ENCODE measurements around the gene LRRN3. TPM values are rescaled to one million over a fixed set of nuclear protein-coding genes. Genes with fewer than 3 reads are reported as not detected.
A peak's percentile ranks its signal among the peaks of the same experiment; 100 is the strongest.

LRRN3 gene
- total RNA-seq, 3 donors from 2014 or later: 35.7 to 54.0 (median 39.2) TPM

GRCh38 chr7:111088328-111088727 is 2.6 kb upstream of the LRRN3 start:
- no peak overlapping the region for H3K4me3 Mint-ChIP-seq
- no peaks in the 10 kb centered on the region for H3K9me3 Mint-ChIP-seq
- H3K27me3 Mint-ChIP-seq (ENCODE audit: low read depth): no peaks in the 10 kb centered on the region
- DNase-seq (no peak), ATAC-seq (no peak)
- peaks cover 76% of the 10 kb centered on the region for H3K4me1 Mint-ChIP-seq (ENCODE audit: low read depth)
- H3K36me3 Mint-ChIP-seq (ENCODE audit: insufficient read depth): no peaks in the 10 kb centered on the region

- Mint-ChIP-seq H3K36me3 (ENCODE audit: insufficient read depth) (peaks cover 6% of the 10 kb centered on the region), H3K9me3 (no peaks in the 10 kb centered on the region), H3K27me3 (ENCODE audit: low read depth) (no peaks in the 10 kb centered on the region), H3K4me3 (peak overlapping the region; percentile 51), H3K4me1 (ENCODE audit: low read depth) (peaks cover 75% of the 10 kb centered on the region)
- ATAC-seq: no peak
- no peak for DNase-seq
These were observed 1.0 kb upstream of the LRRN3 start for GRCh38 chr7:111089822-111090426.

GRCh38 chr7:111091593-111092358 is 849 bp downstream of the LRRN3 start:
- peaks cover 9% of the 10 kb centered on the region for H3K36me3 Mint-ChIP-seq (ENCODE audit: insufficient read depth)
- peak overlapping the region; percentile 87 for H3K4me3 Mint-ChIP-seq
- ATAC-seq (peak in 1 of 2 donors; percentile 9), DNase-seq (no peak)
- H3K27me3 Mint-ChIP-seq (ENCODE audit: low read depth): no peaks in the 10 kb centered on the region
- H3K4me1 Mint-ChIP-seq (ENCODE audit: low read depth): peaks cover 68% of the 10 kb centered on the region
- H3K9me3 Mint-ChIP-seq: no peaks in the 10 kb centered on the region

GRCh38 chr7:111092406-111093236 is 1.7 kb downstream of the LRRN3 start:
- Mint-ChIP-seq H3K4me1 (ENCODE audit: low read depth) (peaks cover 65% of the 10 kb centered on the region), H3K9me3 (no peaks in the 10 kb centered on the region), H3K36me3 (ENCODE audit: insufficient read depth) (peaks cover 9% of the 10 kb centered on the region), H3K27me3 (ENCODE audit: low read depth) (no peaks in the 10 kb centered on the region), H3K4me3 (peak overlapping the region; percentile 87)
- no peak for DNase-seq
- ATAC-seq: peak; percentile 25 to 42

- no peaks in the 10 kb centered on the region for H3K9me3 Mint-ChIP-seq
- peaks cover 12% of the 10 kb centered on the region for H3K36me3 Mint-ChIP-seq (ENCODE audit: insufficient read depth)
- H3K4me1 Mint-ChIP-seq (ENCODE audit: low read depth): peaks cover 65% of the 10 kb centered on the region
- ATAC-seq (no peak), DNase-seq (no peak)
- peak overlapping the region; percentile 87 for H3K4me3 Mint-ChIP-seq
- no peaks in the 10 kb centered on the region for H3K27me3 Mint-ChIP-seq (ENCODE audit: low read depth)
These were observed 2.6 kb downstream of the LRRN3 start for GRCh38 chr7:111093496-111093895.

- Mint-ChIP-seq H3K4me3 (peak overlapping the region; percentile 87), H3K4me1 (ENCODE audit: low read depth) (peaks cover 62% of the 10 kb centered on the region), H3K36me3 (ENCODE audit: insufficient read depth) (peaks cover 12% of the 10 kb centered on the region), H3K9me3 (no peaks in the 10 kb centered on the region), H3K27me3 (ENCODE audit: low read depth) (no peaks in the 10 kb centered on the region)
- DNase-seq: no peak
- ATAC-seq: peak; percentile 29 to 30
These were observed 3.5 kb downstream of the LRRN3 start for GRCh38 chr7:111094419-111094818.

GRCh38 chr7:111096997-111097396 is 6.1 kb downstream of the LRRN3 start:
- DNase-seq: no peak
- Mint-ChIP-seq H3K9me3 (no peaks in the 10 kb centered on the region), H3K4me1 (ENCODE audit: low read depth) (peaks cover 52% of the 10 kb centered on the region), H3K36me3 (ENCODE audit: insufficient read depth) (peaks cover 17% of the 10 kb centered on the region), H3K4me3 (no peak overlapping the region), H3K27me3 (ENCODE audit: low read depth) (no peaks in the 10 kb centered on the region)
- ATAC-seq: no peak

GRCh38 chr7:111098011-111098925 is 7.3 kb downstream of the LRRN3 start:
- Mint-ChIP-seq H3K4me3 (peak overlapping the region; percentile 46), H3K36me3 (ENCODE audit: insufficient read depth) (peaks cover 19% of the 10 kb centered on the region), H3K4me1 (ENCODE audit: low read depth) (peaks cover 45% of the 10 kb centered on the region), H3K9me3 (no peaks in the 10 kb centered on the region), H3K27me3 (ENCODE audit: low read depth) (no peaks in the 10 kb centered on the region)
- DNase-seq (peak; percentile 59), ATAC-seq (peak; percentile 76 to 79)

GRCh38 chr7:111098926-111099250 is 8.0 kb downstream of the LRRN3 start:
- DNase-seq: no peak
- Mint-ChIP-seq H3K27me3 (ENCODE audit: low read depth) (no peaks in the 10 kb centered on the region), H3K4me3 (no peak overlapping the region), H3K9me3 (no peaks in the 10 kb centered on the region), H3K36me3 (ENCODE audit: insufficient read depth) (peaks cover 22% of the 10 kb centered on the region), H3K4me1 (ENCODE audit: low read depth) (peaks cover 45% of the 10 kb centered on the region)
- no peak for ATAC-seq

- peak; percentile 20 to 51 for ATAC-seq
- H3K36me3 Mint-ChIP-seq (ENCODE audit: insufficient read depth): peaks cover 21% of the 10 kb centered on the region
- no peaks in the 10 kb centered on the region for H3K9me3 Mint-ChIP-seq
These were observed 11.1 kb downstream of the LRRN3 start for GRCh38 chr7:111101856-111102646.

GRCh38 chr7:111103136-111103535 is 12.2 kb downstream of the LRRN3 start:
- Mint-ChIP-seq H3K4me3 (no peak overlapping the region), H3K4me1 (ENCODE audit: low read depth) (peaks cover 29% of the 10 kb centered on the region), H3K36me3 (ENCODE audit: insufficient read depth) (peaks cover 19% of the 10 kb centered on the region), H3K27me3 (ENCODE audit: low read depth) (no peaks in the 10 kb centered on the region), H3K9me3 (no peaks in the 10 kb centered on the region)
- DNase-seq (no peak), ATAC-seq (no peak)

More at GRCh38 chr7:111101856-111102646, 11.1 kb downstream of the LRRN3 start:
- peaks cover 36% of the 10 kb centered on the region for H3K4me1 Mint-ChIP-seq (ENCODE audit: low read depth)
- DNase-seq: no peak
- no peaks in the 10 kb centered on the region for H3K27me3 Mint-ChIP-seq (ENCODE audit: low read depth)
- H3K4me3 Mint-ChIP-seq: no peak overlapping the region

- DNase-seq (no peak), ATAC-seq (peak; percentile 29 to 52)
- H3K4me1 Mint-ChIP-seq (ENCODE audit: low read depth): peaks cover 25% of the 10 kb centered on the region
- H3K9me3 Mint-ChIP-seq: no peaks in the 10 kb centered on the region
- peaks cover 20% of the 10 kb centered on the region for H3K36me3 Mint-ChIP-seq (ENCODE audit: insufficient read depth)
- no peaks in the 10 kb centered on the region for H3K27me3 Mint-ChIP-seq (ENCODE audit: low read depth)
- no peak overlapping the region for H3K4me3 Mint-ChIP-seq
These were observed 12.8 kb downstream of the LRRN3 start for GRCh38 chr7:111103678-111104274.

- Mint-ChIP-seq H3K4me1 (ENCODE audit: low read depth) (peaks cover 25% of the 10 kb centered on the region), H3K4me3 (no peak overlapping the region), H3K9me3 (no peaks in the 10 kb centered on the region), H3K27me3 (ENCODE audit: low read depth) (no peaks in the 10 kb centered on the region), H3K36me3 (ENCODE audit: insufficient read depth) (peaks cover 23% of the 10 kb centered on the region)
- no peak for ATAC-seq
- no peak for DNase-seq
These were observed 13.8 kb downstream of the LRRN3 start for GRCh38 chr7:111104710-111105109.
